ENCODE data around the gene SREBF2.
A peak's percentile ranks its signal among the peaks of the same experiment; 100 is the strongest.
"Not testable (repeated sequence)": the region's sequence is repeated elsewhere in the genome, so short reads cannot be mapped to it uniquely, and the experiment has no call there.

SREBF2 gene

DNA sequence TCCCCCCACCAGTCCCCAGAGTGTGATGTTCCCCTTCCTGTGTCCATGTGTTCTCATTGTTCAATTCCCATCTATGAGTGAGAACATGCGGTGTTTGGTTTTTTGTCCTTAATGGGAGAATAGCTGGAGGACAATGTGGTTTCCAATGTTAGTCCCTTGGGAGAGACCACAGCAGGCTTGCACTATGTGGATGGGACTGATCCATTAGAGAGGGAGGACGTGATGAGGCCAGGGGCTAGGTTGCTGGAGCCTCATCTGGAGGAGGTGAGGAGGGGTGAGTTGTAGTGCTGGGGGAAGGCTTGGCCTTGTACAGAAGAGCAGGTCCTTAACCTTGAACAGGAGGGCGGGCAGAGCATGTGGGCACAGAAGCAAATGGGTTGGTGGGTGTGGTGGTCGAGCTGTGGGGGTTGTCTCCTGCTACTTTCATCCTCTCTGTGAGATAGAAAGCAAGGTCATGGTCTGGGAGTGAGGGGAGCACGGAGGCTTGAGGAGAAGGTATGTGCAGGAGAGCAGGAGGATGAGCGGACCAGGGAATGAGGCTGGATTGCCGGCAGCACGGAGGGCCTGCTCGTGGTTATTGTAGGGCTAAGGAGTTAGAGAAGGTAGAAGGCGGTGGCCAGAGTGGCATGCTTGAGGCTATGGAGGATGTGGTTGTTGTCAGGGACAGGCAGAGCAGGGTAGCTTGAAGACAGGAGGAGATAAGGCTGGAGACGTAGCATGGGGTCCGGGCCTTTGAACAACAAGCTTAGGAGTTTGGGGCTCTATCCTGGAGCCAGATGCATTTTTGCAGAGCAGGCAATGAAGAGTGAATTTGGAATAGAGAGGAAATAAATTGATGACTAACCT lies 11.2 kb upstream of the SREBF2 start:
- no peak for DNase-seq

GRCh38 chr22:41822317-41823057 lies 10.4 kb upstream of the SREBF2 start:
- DNase-seq, result peak; percentile 17 to 47

- no peak for DNase-seq
These were observed 9.1 kb upstream of the SREBF2 start for GRCh38 chr22:41823797-41824196.

DNA sequence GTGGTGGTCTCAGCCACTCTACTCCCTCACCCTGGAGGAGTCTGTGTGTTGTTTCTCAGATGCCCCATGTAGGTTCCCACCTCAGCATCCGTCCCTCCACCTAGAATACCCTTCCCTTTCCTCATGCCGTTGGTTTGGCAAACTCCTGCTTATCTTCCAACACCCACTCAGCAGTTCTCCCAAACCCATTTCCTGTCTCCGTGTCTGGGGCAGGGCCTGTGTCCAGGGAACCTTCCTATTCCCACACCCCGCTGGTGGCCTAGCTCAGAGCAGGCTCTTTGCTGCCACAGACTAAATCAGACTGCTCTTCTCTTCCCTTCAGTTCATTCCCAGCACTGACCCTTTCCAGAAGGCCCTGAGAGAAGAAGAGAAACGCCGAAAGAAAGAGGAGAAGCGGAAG lies 7.5 kb upstream of the SREBF2 start:
- no peak for DNase-seq

- DNase-seq, result no peak
These were observed 6.9 kb upstream of the SREBF2 start for GRCh38 chr22:41826021-41826420.

GRCh38 chr22:41826430-41827383 lies 6.2 kb upstream of the SREBF2 start:
- DNase-seq, result no peak

- DNase-seq, result peak; percentile 29 to 43
These were observed 5.2 kb upstream of the SREBF2 start for GRCh38 chr22:41827671-41828070.

DNA sequence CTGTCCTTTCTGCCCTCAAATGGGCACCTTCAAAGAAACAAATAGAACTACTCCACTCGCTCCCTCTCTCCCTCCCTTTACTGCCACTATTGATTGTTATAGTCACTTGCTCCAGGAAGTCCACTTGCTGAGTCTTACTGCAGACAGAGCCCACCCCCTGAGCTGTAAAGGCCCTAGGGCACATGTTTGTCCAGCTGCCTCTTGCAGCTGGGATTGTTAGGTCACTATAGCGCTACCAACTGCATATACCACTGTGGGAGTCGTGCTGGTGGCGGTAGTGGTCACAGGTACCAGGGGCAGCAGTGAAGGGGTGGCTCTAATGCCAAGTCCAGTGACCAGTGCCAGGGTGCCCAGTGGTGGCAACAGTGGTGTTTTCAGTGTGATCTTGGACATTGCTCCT lies 4.4 kb upstream of the SREBF2 start:
- peak; percentile 80 to 89 for DNase-seq

GRCh38 chr22:41830174-41830573 lies 2.7 kb upstream of the SREBF2 start:
- DNase-seq, result no peak

DNA sequence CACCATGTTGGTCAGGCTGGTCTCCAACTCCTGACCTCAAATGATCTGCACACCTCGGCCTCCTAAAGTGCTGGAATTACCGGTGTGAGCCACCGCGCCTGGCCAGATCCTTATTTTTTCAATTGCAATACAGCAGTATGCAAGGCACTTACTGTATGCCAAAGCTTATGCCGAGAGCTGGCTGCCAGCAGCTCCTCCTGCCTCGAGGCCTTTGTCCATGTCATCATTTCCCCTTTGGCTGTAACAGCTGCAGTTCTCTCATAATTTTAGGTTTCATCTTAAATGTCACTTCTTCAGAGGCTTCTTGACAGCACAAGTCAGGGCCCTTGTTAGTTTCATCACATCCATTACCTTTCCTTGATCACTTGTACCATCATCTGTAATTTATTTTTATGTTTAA lies 1.5 kb upstream of the SREBF2 start:
- no peak for DNase-seq

GRCh38 chr22:41831828-41832552 lies 915 bp upstream of the SREBF2 start:
- no peak for DNase-seq

DNA sequence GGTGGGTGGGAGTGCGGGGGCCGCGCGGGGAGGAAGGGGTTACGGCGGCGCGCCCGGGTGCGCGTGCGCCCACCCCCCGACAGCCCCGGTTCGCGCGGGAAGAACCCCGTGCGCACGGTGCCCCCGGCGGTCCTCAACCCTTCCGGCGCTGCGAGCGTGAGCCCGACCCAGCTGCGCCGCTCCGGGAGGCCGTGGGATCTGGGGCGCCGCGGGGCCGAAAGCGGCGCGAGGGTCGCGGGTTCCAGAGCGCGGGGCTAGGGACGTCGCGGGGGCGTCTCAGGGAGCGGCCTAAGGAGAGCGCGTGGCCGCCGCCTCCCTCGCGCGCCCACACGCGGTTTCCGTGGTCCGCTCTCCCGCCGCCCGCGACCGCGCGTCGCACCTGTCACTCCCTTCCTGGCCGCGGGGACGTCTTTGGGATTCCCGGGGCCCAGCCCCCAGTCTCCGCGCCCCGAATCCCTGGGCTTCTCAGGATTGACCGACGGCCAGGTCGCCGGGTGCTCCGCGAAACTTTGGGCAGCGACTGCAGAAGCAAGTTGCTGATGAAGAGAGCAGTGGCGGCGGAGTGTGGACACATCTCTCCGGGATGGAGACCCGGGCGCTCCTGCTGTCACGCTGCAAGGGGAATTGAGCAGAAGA lies 582 bp downstream of the SREBF2 start:
- no peak for DNase-seq

DNA sequence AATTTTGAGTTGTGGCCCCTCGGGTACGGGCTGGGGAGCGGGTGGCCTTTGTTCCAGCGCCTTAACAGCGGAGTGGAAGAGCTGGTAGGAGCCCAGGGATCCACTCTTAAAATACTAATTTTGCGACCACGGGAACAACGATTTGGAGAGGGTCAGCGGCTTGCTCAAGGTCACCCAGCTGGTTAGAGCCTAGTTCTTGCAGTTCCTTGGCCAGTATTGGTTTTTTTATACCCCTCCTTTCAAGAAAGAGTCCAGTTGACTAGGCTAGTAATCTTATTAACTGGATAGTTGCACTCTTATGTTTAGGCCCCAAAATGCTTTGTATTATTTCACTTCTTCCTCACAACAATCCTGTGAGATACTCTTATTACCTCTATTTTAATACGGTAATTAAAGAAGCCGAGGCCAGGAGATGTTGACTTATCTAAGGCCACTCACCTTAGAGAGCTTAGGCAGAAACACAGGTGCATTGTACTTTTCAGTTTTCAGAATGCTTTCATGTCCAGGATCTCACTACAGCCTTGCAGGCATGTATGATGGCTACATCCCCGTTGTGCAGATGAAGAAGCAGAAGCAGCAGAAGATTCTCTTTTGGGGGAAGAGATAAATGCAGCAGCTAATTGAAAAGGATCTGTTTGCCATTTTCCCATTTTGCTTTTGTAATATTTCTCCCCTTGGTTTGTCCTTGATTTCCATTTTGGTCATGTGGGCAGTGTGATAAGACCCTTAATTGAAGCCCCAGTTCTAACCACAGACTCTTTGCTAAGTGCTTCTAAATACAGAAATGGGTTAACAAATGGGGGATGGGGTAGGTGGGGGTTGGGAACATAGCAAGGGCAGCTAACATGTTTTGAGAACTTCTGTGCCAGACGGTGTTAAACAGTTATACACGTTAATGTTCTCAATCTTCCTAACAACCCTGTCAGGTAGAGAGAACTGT lies 1.4 kb downstream of the SREBF2 start:
- DNase-seq, result no peak

- DNase-seq, result not testable (repeated sequence)
These were observed 2.6 kb downstream of the SREBF2 start for GRCh38 chr22:41835462-41835861.

- DNase-seq, result no peak
These were observed 3.6 kb downstream of the SREBF2 start for GRCh38 chr22:41836551-41836950.

- no peak for DNase-seq
These were observed 6.1 kb downstream of the SREBF2 start for GRCh38 chr22:41838842-41839618.

- no peak for DNase-seq
These were observed 7.3 kb downstream of the SREBF2 start for GRCh38 chr22:41840216-41840615.

DNA sequence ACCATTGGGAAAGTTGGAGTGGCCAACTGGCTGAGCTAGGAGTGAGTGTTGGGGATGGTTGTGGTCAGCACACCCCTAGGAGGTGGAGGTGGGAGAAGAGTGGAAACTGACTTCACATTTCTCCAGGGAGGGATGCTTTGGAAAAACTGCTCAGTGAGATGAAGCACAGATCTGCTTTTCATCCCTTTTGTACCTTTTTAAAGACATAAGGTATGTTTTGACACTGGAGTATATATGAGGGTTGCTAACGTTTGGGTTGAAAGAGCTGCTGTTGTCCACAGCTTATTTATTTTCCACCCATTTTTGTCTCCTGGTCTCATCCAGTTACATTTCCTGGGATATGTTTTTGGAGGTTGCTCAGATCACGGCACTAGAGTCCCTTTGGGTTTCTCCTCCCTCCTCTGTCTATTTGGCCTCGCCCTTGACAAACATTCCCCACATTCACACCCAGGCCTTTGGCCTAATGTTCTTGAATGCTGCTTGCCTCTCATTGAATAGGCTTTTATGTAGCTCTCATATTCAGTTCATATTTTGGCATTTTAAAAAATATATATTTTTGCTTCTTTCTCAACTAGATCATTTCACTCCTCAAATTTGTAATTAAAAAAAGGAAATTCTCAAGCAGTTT lies 8.3 kb downstream of the SREBF2 start:
- DNase-seq, result no peak
